ENCODE measurements around the gene UBE4A. TPM values are rescaled to one million over a fixed set of nuclear protein-coding genes. Genes with fewer than 3 reads are reported as not detected.
A peak's percentile ranks its signal among the peaks of the same experiment; 100 is the strongest.
"Not testable (repeated sequence)": the region's sequence is repeated elsewhere in the genome, so short reads cannot be mapped to it uniquely, and the experiment has no call there.

The UBE4A gene
- total RNA-seq, 3 donors from 2014 or later, result 42.3 to 50.1 (median 46.1) TPM

DNA sequence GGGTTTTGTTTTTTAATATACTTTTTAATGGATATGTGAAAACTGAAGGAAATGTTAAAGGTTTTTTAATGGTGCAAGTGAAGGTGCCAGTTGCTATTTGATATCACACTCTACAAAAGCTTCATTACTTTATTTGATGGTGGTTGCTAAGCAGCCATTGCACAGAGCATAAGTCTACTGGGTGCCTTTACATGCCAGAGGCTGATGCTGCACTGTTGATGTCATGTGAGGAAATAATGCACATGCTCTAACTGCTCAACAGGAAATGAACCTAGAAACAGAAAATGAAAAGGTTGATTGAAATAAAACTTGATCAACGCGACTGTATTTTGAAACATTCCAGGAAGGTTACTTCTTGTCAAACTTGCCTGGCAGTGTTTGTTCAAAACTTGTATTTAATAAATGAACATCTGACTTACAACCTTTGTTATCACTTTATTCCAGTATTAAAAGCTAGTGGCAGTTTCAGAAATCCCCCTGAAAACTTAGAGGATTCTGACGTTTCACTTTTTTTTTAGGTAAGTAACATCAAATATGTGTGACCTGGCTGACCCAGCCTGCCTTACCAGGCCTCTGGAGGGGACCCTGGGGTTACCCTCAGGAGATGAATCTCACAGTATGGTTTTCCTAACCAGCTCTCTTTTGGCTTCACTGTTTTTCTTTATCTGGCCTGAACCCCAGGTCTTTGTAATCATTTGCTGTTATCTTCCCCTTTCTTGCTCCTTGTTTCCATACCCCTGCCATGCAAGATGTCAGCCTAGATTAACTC, 39.6 kb downstream of the UBE4A start:
- peak; percentile 26 for ATAC-seq
- intact Hi-C loops (cut with DNase I, micrococcal nuclease), result no loop called here

DNA sequence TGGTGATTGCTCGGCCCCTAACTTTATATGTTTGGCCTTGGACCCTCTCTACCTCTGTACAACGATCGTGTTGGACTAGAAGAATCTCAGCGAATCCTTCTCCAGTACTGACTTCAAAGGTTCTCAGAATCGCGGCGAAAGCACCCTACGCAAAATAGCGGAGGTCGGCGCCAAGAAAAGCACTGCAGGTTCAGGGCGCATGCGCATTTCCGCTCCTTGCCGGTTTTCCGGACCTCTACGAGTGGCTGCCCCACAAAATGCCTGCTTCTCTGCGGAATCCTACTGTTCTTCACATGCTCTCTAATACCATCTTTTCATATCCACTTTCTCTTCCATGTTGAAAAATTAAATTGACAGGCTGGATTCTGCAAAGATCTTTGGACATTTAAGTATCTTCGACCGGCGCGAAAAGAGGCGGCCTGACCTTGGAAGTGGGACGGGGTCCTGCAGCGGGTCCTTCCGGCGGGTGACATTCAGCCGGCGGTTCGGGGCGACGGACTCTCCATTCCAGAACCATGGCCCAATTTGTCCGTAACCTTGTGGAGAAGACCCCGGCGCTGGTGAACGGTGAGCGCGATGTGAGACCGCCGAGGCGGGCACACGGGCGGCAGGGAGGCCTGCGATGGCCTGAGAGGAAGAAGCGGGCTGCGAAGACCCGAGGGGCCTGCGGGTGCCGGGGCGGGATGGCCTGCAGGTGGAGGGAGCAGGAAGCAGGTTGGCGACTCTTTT, 41.9 kb downstream of the UBE4A start, which contains the start of gene ATP5MG:
Gene ATP5MG, plus strand, starts transcription at position 456 of the 729 bp plus-strand sequence. Its CDS starts 60 bp downstream, at position 516.
- H3K9me3 ChIP-seq, result no peaks in the 10 kb centered on the region
- DNase-seq (peak; percentile 90 to 96 (median 93)), ATAC-seq (peak; percentile 90)
- H3K4me3 ChIP-seq, result peak within 1 kb of the TSS; percentile 93
- TF ChIP-seq, protein P1, sequence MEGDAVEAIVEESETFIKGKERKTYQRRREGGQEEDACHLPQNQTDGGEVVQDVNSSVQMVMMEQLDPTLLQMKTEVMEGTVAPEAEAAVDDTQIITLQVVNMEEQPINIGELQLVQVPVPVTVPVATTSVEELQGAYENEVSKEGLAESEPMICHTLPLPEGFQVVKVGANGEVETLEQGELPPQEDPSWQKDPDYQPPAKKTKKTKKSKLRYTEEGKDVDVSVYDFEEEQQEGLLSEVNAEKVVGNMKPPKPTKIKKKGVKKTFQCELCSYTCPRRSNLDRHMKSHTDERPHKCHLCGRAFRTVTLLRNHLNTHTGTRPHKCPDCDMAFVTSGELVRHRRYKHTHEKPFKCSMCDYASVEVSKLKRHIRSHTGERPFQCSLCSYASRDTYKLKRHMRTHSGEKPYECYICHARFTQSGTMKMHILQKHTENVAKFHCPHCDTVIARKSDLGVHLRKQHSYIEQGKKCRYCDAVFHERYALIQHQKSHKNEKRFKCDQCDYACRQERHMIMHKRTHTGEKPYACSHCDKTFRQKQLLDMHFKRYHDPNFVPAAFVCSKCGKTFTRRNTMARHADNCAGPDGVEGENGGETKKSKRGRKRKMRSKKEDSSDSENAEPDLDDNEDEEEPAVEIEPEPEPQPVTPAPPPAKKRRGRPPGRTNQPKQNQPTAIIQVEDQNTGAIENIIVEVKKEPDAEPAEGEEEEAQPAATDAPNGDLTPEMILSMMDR (IDR thresholded peaks at IDR 0.05), result no peak
- H3K36me3 ChIP-seq (ENCODE audit: low read depth), result peaks cover under 1% of the 10 kb centered on the region
- H3K4me1 ChIP-seq (ENCODE audit: low read depth), result peaks cover 18% of the 10 kb centered on the region
- intact Hi-C loops (cut with DNase I, micrococcal nuclease), result no loop called here

More for the DNA sequence above, 39.6 kb downstream of the UBE4A start:
- Histone ChIP-seq H3K4me1 (ENCODE audit: low read depth) (peaks cover 18% of the 10 kb centered on the region), H3K9me3 (no peaks in the 10 kb centered on the region), H3K36me3 (ENCODE audit: low read depth) (peaks cover 14% of the 10 kb centered on the region), H3K4me3 (no peak overlapping the region)
- TF ChIP-seq, protein P1 (IDR thresholded peaks at IDR 0.05), result no peak
- DNase-seq, result no peak

DNA sequence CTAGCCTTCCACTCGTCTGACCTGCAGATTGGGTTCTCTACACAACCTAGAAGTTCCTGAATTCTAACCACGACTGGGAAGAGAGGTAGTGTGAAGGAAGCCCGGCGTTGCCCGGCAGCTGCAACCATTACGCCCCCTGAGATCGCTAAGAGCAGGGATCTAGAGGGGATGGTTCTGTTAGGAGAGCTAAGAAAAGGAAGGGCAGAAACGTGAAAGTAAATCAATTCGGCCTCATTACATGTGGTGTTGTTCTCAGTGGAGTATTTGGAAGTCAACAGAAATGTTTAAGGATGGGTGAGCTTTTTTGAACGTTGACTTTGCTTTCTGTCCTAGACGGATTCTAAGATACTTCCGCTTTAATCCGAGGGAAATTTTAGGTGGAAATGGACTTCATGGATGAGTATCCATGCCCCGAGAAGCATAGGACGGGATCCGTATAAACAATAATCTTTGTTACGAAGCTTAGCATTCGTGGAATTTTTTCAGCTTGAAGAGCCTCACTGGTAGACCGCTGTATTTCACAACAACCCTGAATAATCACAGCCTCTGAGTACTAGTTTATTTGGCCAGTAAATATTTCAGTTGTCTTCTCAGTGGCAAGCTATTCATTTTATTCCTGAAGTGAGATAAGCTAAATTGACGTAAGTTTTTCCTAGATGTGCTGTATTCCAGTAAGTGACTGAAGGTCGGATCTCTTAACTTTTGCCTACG, 42.6 kb downstream of the UBE4A start:
- DNase-seq (no peak), ATAC-seq (no peak)
- Histone ChIP-seq H3K9me3 (no peaks in the 10 kb centered on the region), H3K4me3 (peak overlapping the region; percentile 93), H3K4me1 (ENCODE audit: low read depth) (peaks cover 18% of the 10 kb centered on the region), H3K36me3 (ENCODE audit: low read depth) (no peaks in the 10 kb centered on the region)
- intact Hi-C loops (cut with DNase I, micrococcal nuclease), result no loop called here
- TF ChIP-seq, protein P1 (IDR thresholded peaks at IDR 0.05), result no peak

DNA sequence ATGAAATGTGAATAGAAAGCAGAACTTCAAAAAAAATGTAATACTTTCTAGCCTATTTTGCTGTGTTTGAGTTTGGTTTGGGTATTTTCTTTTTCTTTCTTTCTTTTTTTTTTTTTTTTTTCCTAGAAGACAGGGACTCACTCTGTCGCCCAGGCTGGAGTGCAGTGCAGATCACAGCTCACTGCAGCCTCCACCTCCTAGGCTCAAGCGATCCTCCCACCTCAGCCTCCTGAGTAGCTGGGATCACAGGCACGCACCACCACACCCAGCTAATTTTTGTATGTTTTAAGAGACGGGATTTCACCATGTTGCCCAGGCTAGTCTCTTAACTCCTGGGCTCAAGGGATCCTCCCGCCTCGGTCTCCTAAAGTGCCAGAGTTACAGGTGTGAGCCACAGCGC, 43.2 kb downstream of the UBE4A start:
- ATAC-seq; H3K36me3 ChIP-seq (ENCODE audit: low read depth); intact Hi-C loops (cut with DNase I, micrococcal nuclease); DNase-seq; H3K9me3 ChIP-seq: not testable (repeated sequence)
- Histone ChIP-seq H3K4me3 (peak overlapping the region; percentile 93), H3K4me1 (ENCODE audit: low read depth) (peaks cover 18% of the 10 kb centered on the region)

DNA sequence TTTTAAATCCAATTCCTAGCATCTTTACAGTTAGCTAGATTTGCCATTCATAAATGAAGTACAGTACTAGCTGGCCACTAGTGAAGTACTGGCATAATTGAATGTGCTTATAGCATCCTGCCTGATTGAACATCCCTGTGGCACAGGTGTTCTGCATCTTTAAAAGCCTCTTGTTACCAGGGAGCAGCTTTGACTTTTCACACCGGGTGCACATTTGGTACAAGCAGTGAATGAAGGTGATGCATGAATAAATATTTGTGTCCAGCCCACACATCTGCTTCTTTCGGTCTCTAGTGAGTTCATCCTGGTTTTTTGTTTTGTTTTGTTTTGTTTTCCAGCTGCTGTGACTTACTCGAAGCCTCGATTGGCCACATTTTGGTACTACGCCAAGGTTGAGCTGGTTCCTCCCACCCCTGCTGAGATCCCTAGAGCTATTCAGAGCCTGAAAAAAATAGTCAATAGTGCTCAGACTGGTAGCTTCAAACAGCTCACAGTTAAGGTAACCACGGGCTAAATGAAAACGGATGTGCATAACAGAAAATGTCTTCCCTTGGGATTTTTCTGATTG, 47.3 kb downstream of the UBE4A start:
- DNase-seq (peak in 1 of 3 donors; percentile 19), ATAC-seq (no peak)
- Histone ChIP-seq H3K36me3 (ENCODE audit: low read depth) (no peaks in the 10 kb centered on the region), H3K9me3 (no peaks in the 10 kb centered on the region), H3K4me3 (no peak overlapping the region), H3K4me1 (ENCODE audit: low read depth) (peaks cover 20% of the 10 kb centered on the region)
- intact Hi-C loops (cut with DNase I, micrococcal nuclease), result no loop called here
- TF ChIP-seq, protein P1 (IDR thresholded peaks at IDR 0.05), result no peak

Data from mucosa of descending colon (tissue), 3 donors.